ENCODE measurements around the gene PEX5. TPM values are rescaled to one million over a fixed set of nuclear protein-coding genes. Genes with fewer than 3 reads are reported as not detected.
A peak's percentile ranks its signal among the peaks of the same experiment; 100 is the strongest.

Gene PEX5
- 10 to 100 TPM; 20.3 to 23.3 (median 22.0) TPM for total RNA-seq
- total RNA-seq (2013): 17.5 TPM

GRCh38 chr12:7189398-7190267 is at the start of gene PEX5:
Gene PEX5 (plus strand): TSS chr12:7189686. CDS start chr12:7190378, 692 bp downstream.
- peaks cover 2% of the 10 kb centered on the region for H3K36me3 ChIP-seq (ENCODE audit: control insufficient read depth, insufficient read depth, low read length)
- under 1% methylated on average over 66 of the region's 68 CpGs for WGBS (ENCODE audit: insufficient coverage)
- peaks cover 40 to 46% of the 10 kb centered on the region in 2 donors for H3K4me1 Mint-ChIP-seq
- no peaks in the 10 kb centered on the region for H3K27me3 ChIP-seq (ENCODE audit: control insufficient read depth, insufficient read depth, low read length)
- peaks cover 20% of the 10 kb centered on the region for H3K4me1 ChIP-seq (ENCODE audit: control insufficient read depth, insufficient read depth, low read length)
- peak within 1 kb of the TSS; percentile 97 for H3K4me3 Mint-ChIP-seq
- H3K4me3 ChIP-seq (ENCODE audit: low read length): peak within 1 kb of the TSS; percentile 87
- H3K27ac Mint-ChIP-seq: peak within 1 kb of the TSS; percentile 92 to 97
- intact Hi-C loops (cut with micrococcal nuclease): no loop called here
- no peaks in the 10 kb centered on the region for H3K9me3 Mint-ChIP-seq
- no peaks in the 10 kb centered on the region for H3K27me3 Mint-ChIP-seq (ENCODE audit: low read depth in 2 of 2)
- ATAC-seq (peak; percentile 93 to 97 (median 95)), DNase-seq (peak; percentile 71 to 92)
- no peak for TF ChIP-seq CTCF (IDR thresholded peaks at IDR 0.05)
- H3K27ac ChIP-seq (ENCODE audit: low read length): peak within 1 kb of the TSS; percentile 79
- H3K36me3 Mint-ChIP-seq: no peaks in the 10 kb centered on the region
- H3K9me3 ChIP-seq (ENCODE audit: control insufficient read depth, insufficient read depth, low read length): no peaks in the 10 kb centered on the region

DNA sequence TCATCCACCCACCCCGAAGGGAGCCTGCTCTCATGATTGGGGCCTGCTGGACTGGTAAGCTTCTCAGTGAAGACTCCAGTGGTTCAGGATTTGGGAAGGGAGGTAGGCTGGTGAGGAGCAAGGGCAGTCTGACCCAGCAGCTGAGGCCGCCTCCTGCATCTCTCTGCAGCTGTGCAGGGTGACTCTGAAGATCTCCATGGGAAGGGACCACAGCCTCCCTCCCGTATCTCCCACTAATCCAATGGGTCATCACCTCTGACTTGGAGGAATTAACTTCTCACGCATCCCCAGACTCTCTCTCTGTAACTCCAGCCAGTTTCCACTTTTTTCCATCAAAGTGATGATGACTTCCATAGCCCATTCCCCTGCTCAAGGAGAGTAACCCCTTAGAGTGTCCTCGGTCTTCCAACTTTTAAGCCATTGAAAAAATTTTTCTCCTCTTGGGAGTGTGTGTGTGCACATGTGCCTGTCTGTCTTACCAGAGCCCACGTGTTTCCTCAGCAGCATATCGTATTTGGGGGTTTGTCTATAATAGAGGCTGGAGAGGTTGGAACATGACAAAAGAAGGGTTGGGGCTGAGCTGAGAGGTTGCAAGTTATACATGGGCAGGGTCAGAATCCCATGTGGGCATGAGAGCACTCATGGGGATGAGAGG is 48.0 kb upstream of the PEX5 start:
- H3K36me3 ChIP-seq (ENCODE audit: control insufficient read depth, insufficient read depth, low read length): peaks cover 87% of the 10 kb centered on the region
- WGBS (ENCODE audit: insufficient coverage): 98% methylated on average over 7 of the region's 7 CpGs
- no peaks in the 10 kb centered on the region for H3K9me3 ChIP-seq (ENCODE audit: control insufficient read depth, insufficient read depth, low read length)
- no peak for ATAC-seq
- H3K4me3 ChIP-seq (ENCODE audit: low read length): no peak overlapping the region
- Mint-ChIP-seq H3K9me3 (no peaks in the 10 kb centered on the region), H3K4me1 (peaks cover 6 to 12% of the 10 kb centered on the region in 2 donors), H3K36me3 (peaks cover 7% of the 10 kb centered on the region), H3K4me3 (no peak overlapping the region), H3K27ac (no peak overlapping the region), H3K27me3 (ENCODE audit: low read depth in 2 of 2) (no peaks in the 10 kb centered on the region)
- intact Hi-C loops (cut with micrococcal nuclease): loop anchor here (1.0 kb wide), 1 partner anchor 47 kb away; no protein-coding TSS in a partner anchor
- no peaks in the 10 kb centered on the region for H3K27me3 ChIP-seq (ENCODE audit: control insufficient read depth, insufficient read depth, low read length)
- H3K4me1 ChIP-seq (ENCODE audit: control insufficient read depth, insufficient read depth, low read length): no peaks in the 10 kb centered on the region
- no peak for DNase-seq
- no peak overlapping the region for H3K27ac ChIP-seq (ENCODE audit: low read length)
- no peak for TF ChIP-seq CTCF (IDR thresholded peaks at IDR 0.05)

DNA sequence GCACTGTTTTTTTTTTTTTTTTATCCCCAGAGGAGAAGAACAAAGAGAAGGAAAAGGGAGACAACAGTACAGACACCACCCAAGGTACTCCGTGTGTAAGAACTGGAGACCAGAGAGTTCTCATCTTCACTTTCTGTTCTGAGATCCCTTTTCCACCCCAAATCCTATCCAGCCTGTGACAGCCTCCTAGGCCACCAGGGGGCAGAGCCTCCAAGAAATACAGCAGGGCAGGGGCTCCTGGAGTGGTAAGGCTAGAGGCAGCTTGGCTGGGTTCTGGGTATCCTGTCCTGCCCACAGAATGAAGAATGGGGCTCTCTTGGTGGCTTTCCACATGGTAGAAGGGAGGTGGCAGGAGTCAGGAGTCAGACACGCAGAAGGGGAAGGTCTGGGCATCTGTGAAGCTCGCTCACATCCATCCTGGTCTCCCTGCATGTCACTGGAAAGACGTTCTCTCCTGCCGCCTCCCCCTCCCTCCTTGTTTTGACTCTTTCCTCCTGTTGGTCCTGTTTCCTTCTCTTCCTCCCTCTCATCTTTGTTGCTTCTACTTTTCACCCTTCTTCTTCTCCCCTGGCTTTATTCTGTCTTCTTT is 47.3 kb upstream of the PEX5 start:
- TF ChIP-seq CTCF (IDR thresholded peaks at IDR 0.05): peak; percentile 57
- no peaks in the 10 kb centered on the region for H3K27me3 ChIP-seq (ENCODE audit: control insufficient read depth, insufficient read depth, low read length)
- no peaks in the 10 kb centered on the region for H3K4me1 ChIP-seq (ENCODE audit: control insufficient read depth, insufficient read depth, low read length)
- peak; percentile 36 to 71 for DNase-seq
- Mint-ChIP-seq H3K4me3 (no peak overlapping the region), H3K27me3 (ENCODE audit: low read depth in 2 of 2) (no peaks in the 10 kb centered on the region), H3K36me3 (peaks cover 7% of the 10 kb centered on the region), H3K4me1 (peaks cover 6 to 12% of the 10 kb centered on the region in 2 donors), H3K9me3 (no peaks in the 10 kb centered on the region), H3K27ac (no peak overlapping the region)
- H3K4me3 ChIP-seq (ENCODE audit: low read length): no peak overlapping the region
- peak; percentile 73 to 77 (median 75) for ATAC-seq
- peaks cover 86% of the 10 kb centered on the region for H3K36me3 ChIP-seq (ENCODE audit: control insufficient read depth, insufficient read depth, low read length)
- intact Hi-C loops (cut with micrococcal nuclease): loop anchor here (1.0 kb wide), 1 partner anchor 46 kb away; no protein-coding TSS in a partner anchor
- no peaks in the 10 kb centered on the region for H3K9me3 ChIP-seq (ENCODE audit: control insufficient read depth, insufficient read depth, low read length)
- no peak overlapping the region for H3K27ac ChIP-seq (ENCODE audit: low read length)
- WGBS (ENCODE audit: insufficient coverage): 94% methylated on average over 4 of the region's 5 CpGs

Measured in natural killer cell (primary cell).